ENCODE data around the gene NADK. TPM values are rescaled to one million over a fixed set of nuclear protein-coding genes. Genes with fewer than 3 reads are reported as not detected.

Gene NADK
- total and polyA plus RNA-seq, 2 of the 13 experiments (the other 11 are each of a cell fraction or from before 2014, with no cell fraction given) = 56.6 to 60.1 TPM

DNA sequence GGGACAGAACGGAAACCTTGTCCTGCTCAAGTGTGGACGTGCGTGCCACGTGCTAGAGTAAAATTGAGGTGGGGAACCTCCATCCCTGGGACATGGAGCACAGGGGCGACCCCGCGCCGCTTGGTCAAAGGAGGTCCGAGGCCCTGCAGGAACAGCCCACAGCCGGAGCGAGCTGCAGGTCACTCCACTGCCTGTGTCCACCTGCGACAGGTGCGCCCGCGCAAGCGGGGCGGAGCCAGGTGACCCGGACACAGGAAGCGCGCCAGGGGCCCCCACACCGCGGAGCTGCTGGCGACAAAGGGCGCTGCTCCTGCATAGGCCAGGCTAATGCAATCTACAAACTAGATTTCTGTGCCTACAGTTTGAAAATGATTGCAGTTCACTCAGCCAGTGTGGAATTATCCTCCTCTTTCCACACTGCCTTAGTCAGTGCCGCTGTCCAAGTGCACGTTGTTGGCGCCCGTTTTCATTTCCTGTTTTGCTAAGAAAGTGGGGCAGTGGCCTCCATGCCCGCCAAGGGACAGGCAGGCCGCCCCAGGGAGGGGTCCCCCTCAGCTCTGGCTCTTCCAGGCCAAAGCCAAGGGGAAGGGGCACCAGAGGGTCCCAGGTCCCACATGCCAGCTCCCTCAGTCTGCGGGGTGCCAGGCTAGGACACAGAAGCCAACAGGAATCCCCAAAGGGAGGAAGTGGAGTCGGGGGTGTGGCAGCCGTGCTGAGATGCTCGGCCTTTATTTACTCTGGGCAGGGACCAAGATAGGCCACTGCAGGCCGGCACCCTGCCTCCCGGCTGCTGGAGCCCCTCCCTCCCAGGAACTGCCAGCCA is 4.3 kb upstream of the NADK start:
- ChIA-PET CTCF (ENCODE audit: low intra/inter-chr PET ratio, low total read pairs) (no interaction called here), POLR2A (interaction anchor here (0.8 to 1.5 kb wide), 3 partner anchors 9 to 126 kb away, joined by 3 to 5 read pairs (median 5); no protein-coding TSS in a partner anchor)
- Histone ChIP-seq H3K27ac (ENCODE audit: extremely low read length, insufficient read depth, low read length) (peak overlapping the region; percentile 39), H4K20me1 (ENCODE audit: insufficient read depth, low read length) (no peaks in the 10 kb centered on the region), H3K79me2 (ENCODE audit: insufficient read depth, low read length) (peaks cover 4% of the 10 kb centered on the region), H3K27me3 (ENCODE audit: control insufficient read depth in 1 of 2, insufficient read depth in 2 of 2, low read length in 2 of 2) (no peaks in the 10 kb centered on the region), H3K4me3 (replicated peaks in 1 of 3; ENCODE audit: insufficient read depth in 1 of 3, low read depth in 2 of 3, low read length in 3 of 3) (peak overlapping the region; percentile 51 to 75 (median 58)), H3K4me2 (ENCODE audit: low read depth, low read length) (peak overlapping the region; percentile 93), H3K36me3 (replicated peaks in 1 of 2; ENCODE audit: control insufficient read depth in 1 of 2, insufficient read depth in 2 of 2, low read length in 2 of 2) (peaks cover 13 to 28% of the 10 kb centered on the region in 2 experiments; a peak in 4 of 5 replicates), H3K9ac (ENCODE audit: insufficient read depth, low read depth, low read length) (peak overlapping the region; percentile 41), H2AFZ (ENCODE audit: low read length) (no peak overlapping the region), H3K9me3 (ENCODE audit: low read length) (no peaks in the 10 kb centered on the region), H3K4me1 (ENCODE audit: insufficient read depth, low read length) (peaks cover 43% of the 10 kb centered on the region)
- no TSS peak for BruUV-seq (replicated peaks)
- in situ Hi-C loops (cut with HindIII; ENCODE audit: extremely low pct_ligation_motif_present, low pct_unique_long_range_greater_than_20kb) (loop anchor here (10.0 kb wide), 1 partner anchor 122 kb away; no protein-coding TSS in a partner anchor), intact Hi-C loops (cut with micrococcal nuclease; ENCODE audit: unreplicated experiment) (no loop called here)
- peak; percentile 53 for ATAC-seq
- FAIRE-seq = no peak
- 0% methylated on average over 9 of the region's 36 CpGs for WGBS (ENCODE audit: low lambda C conversion rate)
- DNase-seq (ENCODE audit: low spot score) = peak; percentile 57
- TF ChIP-seq RFXANK (CRISPR knock-in tag; IDR thresholded peaks at IDR 0.05) = no peak
- no peak; the same call in 1 of the 2 replicates for TF ChIP-seq ZNF891 (CRISPR knock-in tag; IDR thresholded peaks at IDR 0.05)
- TF ChIP-seq ZNF160 (CRISPR knock-in tag; IDR thresholded peaks at IDR 0.05) = peak; percentile 61; the same call in 1 of the 2 replicates
- no peak for TF ChIP-seq ZBTB7B (CRISPR knock-in tag; IDR thresholded peaks at IDR 0.05)
- no peak for TF ChIP-seq RARG (CRISPR knock-in tag; IDR thresholded peaks at IDR 0.05; ENCODE audit: low read depth)
- 0 out of 2 replicates have a peak, but pooled peaks have one; percentile 23 for TF ChIP-seq ZNF609 (CRISPR knock-in tag; IDR thresholded peaks at IDR 0.05; ENCODE audit: borderline replicate concordance)
- peak; percentile 37; the same call in 1 of the 2 replicates for TF ChIP-seq THAP11 (CRISPR knock-in tag; IDR thresholded peaks at IDR 0.05)
- no peak for TF ChIP-seq TCF7L2 (IDR thresholded peaks at IDR 0.05; ENCODE audit: low read depth, low read length)
- TF ChIP-seq NONO (IDR thresholded peaks at IDR 0.05) = no peak
- no peak; the same call in none of the 2 replicates for TF ChIP-seq NONO (CRISPR knock-in tag; conservative IDR thresholded peaks at IDR 0.05)
- TF ChIP-seq POLR2AphosphoS2 (IDR thresholded peaks at IDR 0.05; ENCODE audit: low read depth, low read length) = no peak
- TF ChIP-seq, protein P1, sequence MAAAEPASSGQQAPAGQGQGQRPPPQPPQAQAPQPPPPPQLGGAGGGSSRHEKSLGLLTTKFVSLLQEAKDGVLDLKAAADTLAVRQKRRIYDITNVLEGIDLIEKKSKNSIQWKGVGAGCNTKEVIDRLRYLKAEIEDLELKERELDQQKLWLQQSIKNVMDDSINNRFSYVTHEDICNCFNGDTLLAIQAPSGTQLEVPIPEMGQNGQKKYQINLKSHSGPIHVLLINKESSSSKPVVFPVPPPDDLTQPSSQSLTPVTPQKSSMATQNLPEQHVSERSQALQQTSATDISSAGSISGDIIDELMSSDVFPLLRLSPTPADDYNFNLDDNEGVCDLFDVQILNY (CRISPR knock-in tag; conservative IDR thresholded peaks at IDR 0.05) = no peak
- 0 out of 2 replicates have a peak, but pooled peaks have one; percentile 22 for TF ChIP-seq SIX4 (CRISPR knock-in tag; IDR thresholded peaks at IDR 0.05)
- TF ChIP-seq CCDC6 (CRISPR knock-in tag; IDR thresholded peaks at IDR 0.05) = no peak
- 0 out of 2 replicates have a peak, but pooled peaks have one; percentile 35 for TF ChIP-seq POLR2AphosphoS5 (IDR thresholded peaks at IDR 0.05; ENCODE audit: low read depth, low read length)
- TF ChIP-seq SUZ12 (IDR thresholded peaks at IDR 0.05; ENCODE audit: low read depth, low read length) = no peak
- no peak for TF ChIP-seq ZFP90 (CRISPR knock-in tag; IDR thresholded peaks at IDR 0.05; ENCODE audit: borderline replicate concordance)
- no peak for TF ChIP-seq TBX3 (IDR thresholded peaks at IDR 0.05; ENCODE audit: borderline replicate concordance)
- TF ChIP-seq ZNF460 (CRISPR knock-in tag; IDR thresholded peaks at IDR 0.05; ENCODE audit: borderline replicate concordance) = no peak
- TF ChIP-seq ZNF816 (CRISPR knock-in tag; IDR thresholded peaks at IDR 0.05; ENCODE audit: borderline replicate concordance) = no peak
- no peak for TF ChIP-seq NBN (conservative IDR thresholded peaks at IDR 0.05)

Measured in HepG2 (cell line).